Tibial nerve (tissue), 4 donors: ENCODE measurements around the gene KHDC1L. TPM values are rescaled to one million over a fixed set of nuclear protein-coding genes. Genes with fewer than 3 reads are reported as not detected.
"Not testable (repeated sequence)": the region's sequence is repeated elsewhere in the genome, so short reads cannot be mapped to it uniquely, and the experiment has no call there.

Experiments used
- DNase-seq, 2 donors: peaks; one replicate each; pipeline ENCODE4 v3.0.0-alpha.2; 2019; ENCODE audit warnings: low spot score in 2 of 2
- H3K27ac ChIP-seq, 4 donors: fragments of 200-600 bp; sonication (generic) in 3 of 4; one replicate each; pipeline ENCODE4 v1.5.1; 2017 to 2019; ENCODE audit warnings: mild to moderate bottlenecking in 1 of 4
- H3K27me3 ChIP-seq, 2 donors: fragments of 200-600 bp; sonication (generic) in 1 of 2; one replicate each; pipeline versions ENCODE4 v1.5.1 to v1.6.0; 2017 to 2019
- H3K36me3 ChIP-seq, 3 donors: fragments of 200-600 bp; sonication (generic); one replicate each; pipeline ENCODE4 v1.5.1; 2018 to 2019
- H3K4me1 ChIP-seq, 4 donors: fragments of 200-600 bp; sonication (generic) in 3 of 4; one replicate each; pipeline ENCODE4 v1.5.1; 2017 to 2019
- H3K4me3 ChIP-seq, 4 donors: fragments of 200-600 bp; sonication (generic) in 3 of 4; one replicate each; pipeline ENCODE4 v1.5.1; 2017 to 2019; ENCODE audit warnings: mild to moderate bottlenecking in 1 of 4, moderate library complexity in 1 of 4
- H3K9me3 ChIP-seq, 4 donors: fragments of 200-600 bp; sonication (generic) in 3 of 4; one replicate each; pipeline ENCODE4 v1.5.1; 2017 to 2019
- EP300 ChIP-seq, 2 donors: sonication (generic); formaldehyde crosslinking; IDR thresholded peaks; one replicate each; pipeline ENCODE4 v1.6.1; 2017; ENCODE audit warnings: antibody characterized with exemption in 2 of 2, mild to moderate bottlenecking in 1 of 2
- POLR2A ChIP-seq, 2 donors: fragments of 450-650 bp; IDR thresholded peaks; one replicate each; pipeline ENCODE4 v1.6.1; 2017; ENCODE audit warnings: antibody characterized with exemption in 2 of 2, mild to moderate bottlenecking in 2 of 2, moderate library complexity in 2 of 2
- WGBS, 2 donors: methylation state at CpG; one replicate each; pipeline ENCODE4 v1.1.5; 2018; 5-methylcytosine and 5-hydroxymethylcytosine counted together
- total RNA-seq, 4 donors: library from RNA; depleted of rRNA; stranded (reverse); fragments of >200 nt; gene quantifications; one replicate each; pipeline ENCODE4 v1.1.0, GENCODE V29; 2016
- TF ChIP-seq, protein P1 (sequence below), 5 experiments: fragments of 200-600 bp in 3 of 5; fragments of 450-650 bp in 2 of 5; sonication (generic) in 3 of 5; IDR thresholded peaks; one replicate each; pipeline ENCODE4 v1.5.1; 2016 to 2019; ENCODE audit warnings: antibody characterized with exemption in 5 of 5, mild to moderate bottlenecking in 3 of 5, moderate library complexity in 2 of 5

Gene KHDC1L
- total RNA-seq, 4 donors from 2014 or later: 0.84 TPM; not detected in 3

- no peaks in the 10 kb centered on the region for H3K27me3 ChIP-seq
- H3K36me3 ChIP-seq: no peaks in the 10 kb centered on the region
- no peaks in the 10 kb centered on the region for H3K9me3 ChIP-seq
- no peak overlapping the region for H3K27ac ChIP-seq
- TF ChIP-seq POLR2A (IDR thresholded peaks at IDR 0.05): no peak
- no peak for TF ChIP-seq EP300 (IDR thresholded peaks at IDR 0.05)
- TF ChIP-seq, protein P1, sequence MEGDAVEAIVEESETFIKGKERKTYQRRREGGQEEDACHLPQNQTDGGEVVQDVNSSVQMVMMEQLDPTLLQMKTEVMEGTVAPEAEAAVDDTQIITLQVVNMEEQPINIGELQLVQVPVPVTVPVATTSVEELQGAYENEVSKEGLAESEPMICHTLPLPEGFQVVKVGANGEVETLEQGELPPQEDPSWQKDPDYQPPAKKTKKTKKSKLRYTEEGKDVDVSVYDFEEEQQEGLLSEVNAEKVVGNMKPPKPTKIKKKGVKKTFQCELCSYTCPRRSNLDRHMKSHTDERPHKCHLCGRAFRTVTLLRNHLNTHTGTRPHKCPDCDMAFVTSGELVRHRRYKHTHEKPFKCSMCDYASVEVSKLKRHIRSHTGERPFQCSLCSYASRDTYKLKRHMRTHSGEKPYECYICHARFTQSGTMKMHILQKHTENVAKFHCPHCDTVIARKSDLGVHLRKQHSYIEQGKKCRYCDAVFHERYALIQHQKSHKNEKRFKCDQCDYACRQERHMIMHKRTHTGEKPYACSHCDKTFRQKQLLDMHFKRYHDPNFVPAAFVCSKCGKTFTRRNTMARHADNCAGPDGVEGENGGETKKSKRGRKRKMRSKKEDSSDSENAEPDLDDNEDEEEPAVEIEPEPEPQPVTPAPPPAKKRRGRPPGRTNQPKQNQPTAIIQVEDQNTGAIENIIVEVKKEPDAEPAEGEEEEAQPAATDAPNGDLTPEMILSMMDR (IDR thresholded peaks at IDR 0.05): no peak
- no peak overlapping the region for H3K4me3 ChIP-seq
- DNase-seq: no peak
- WGBS, 2 donors: 67 to 85% methylated on average over 4 of the region's 4 CpGs
- H3K4me1 ChIP-seq: no peaks in the 10 kb centered on the region
Observed at GRCh38 chr6:73204252-73204651, 21.0 kb downstream of the KHDC1L start.

DNA sequence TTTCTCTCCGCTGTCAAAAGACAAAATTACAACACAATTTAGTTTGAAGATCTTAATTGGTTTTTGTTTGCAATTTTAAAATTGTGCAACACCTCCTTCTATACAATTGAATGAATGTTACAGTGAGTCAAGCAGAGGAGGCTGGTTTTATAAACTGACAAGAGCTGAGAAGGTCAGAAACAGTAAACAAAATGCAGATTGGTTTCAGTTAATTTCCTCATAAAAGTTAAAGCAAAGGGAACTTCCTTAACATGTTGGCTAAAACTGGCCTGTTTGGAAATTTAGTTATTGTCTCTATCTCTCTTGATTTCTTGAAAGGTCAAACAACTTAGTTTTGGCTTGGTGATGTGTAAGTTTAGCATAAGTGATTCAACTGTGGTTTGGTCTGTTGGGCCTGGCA is 22.2 kb downstream of the KHDC1L start:
- 86 to 89% methylated on average over 1 of the region's 1 CpG for WGBS, 2 donors
- Histone ChIP-seq H3K9me3 (no peaks in the 10 kb centered on the region), H3K4me1 (no peaks in the 10 kb centered on the region), H3K36me3 (no peaks in the 10 kb centered on the region), H3K4me3 (no peak overlapping the region), H3K27ac (no peak overlapping the region), H3K27me3 (no peaks in the 10 kb centered on the region)
- DNase-seq: no peak
- TF ChIP-seq POLR2A (IDR thresholded peaks at IDR 0.05): no peak
- TF ChIP-seq EP300 (IDR thresholded peaks at IDR 0.05): no peak

- Histone ChIP-seq H3K27ac (no peak overlapping the region), H3K4me1 (no peaks in the 10 kb centered on the region), H3K27me3 (no peaks in the 10 kb centered on the region), H3K4me3 (no peak overlapping the region), H3K36me3 (no peaks in the 10 kb centered on the region), H3K9me3 (no peaks in the 10 kb centered on the region)
- DNase-seq: no peak
- TF ChIP-seq POLR2A (IDR thresholded peaks at IDR 0.05) (no peak), EP300 (IDR thresholded peaks at IDR 0.05) (no peak)
- TF ChIP-seq, protein P1 (IDR thresholded peaks at IDR 0.05): no peak
- 79 to 80% methylated on average over 4 of the region's 4 CpGs for WGBS, 2 donors
Observed at GRCh38 chr6:73200735-73201134, 24.6 kb downstream of the KHDC1L start.

DNA sequence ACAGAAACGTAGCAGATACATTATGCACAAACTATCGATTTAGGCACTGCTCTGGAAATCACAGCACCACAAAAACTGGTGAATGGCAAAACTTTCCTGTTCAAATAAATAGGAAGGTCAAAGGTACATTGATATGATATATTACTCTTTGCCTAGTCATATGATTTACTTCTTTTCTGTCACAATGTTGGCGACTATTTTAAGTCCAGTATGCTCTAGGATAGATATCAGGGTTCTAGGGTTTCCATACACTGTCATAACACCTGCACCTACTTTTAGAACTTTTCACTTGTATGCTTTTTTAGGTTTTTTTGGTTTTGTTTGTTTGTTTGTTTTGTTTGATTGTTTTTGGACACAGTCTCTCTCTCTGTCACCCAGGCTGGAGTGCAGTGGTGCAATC is 25.0 kb downstream of the KHDC1L start:
- Histone ChIP-seq H3K27ac (no peak overlapping the region), H3K9me3 (no peaks in the 10 kb centered on the region), H3K36me3 (no peaks in the 10 kb centered on the region), H3K4me3 (no peak overlapping the region), H3K4me1 (no peaks in the 10 kb centered on the region), H3K27me3 (no peaks in the 10 kb centered on the region)
- TF ChIP-seq POLR2A (IDR thresholded peaks at IDR 0.05) (no peak), EP300 (IDR thresholded peaks at IDR 0.05) (no peak)
- TF ChIP-seq, protein P1 (IDR thresholded peaks at IDR 0.05): no peak
- WGBS, 2 donors: 94% methylated on average over 3 of the region's 3 CpGs
- DNase-seq: no peak

GRCh38 chr6:73194744-73195143 is 30.6 kb downstream of the KHDC1L start:
- 92 to 95% methylated on average over 6 to 7 of the region's 7 CpGs for WGBS, 2 donors
- Histone ChIP-seq H3K27ac (no peak overlapping the region), H3K9me3 (no peaks in the 10 kb centered on the region), H3K36me3 (no peaks in the 10 kb centered on the region), H3K27me3 (no peaks in the 10 kb centered on the region), H3K4me1 (no peaks in the 10 kb centered on the region), H3K4me3 (no peak overlapping the region)
- TF ChIP-seq, protein P1 (IDR thresholded peaks at IDR 0.05): no peak
- TF ChIP-seq POLR2A (IDR thresholded peaks at IDR 0.05) (no peak), EP300 (IDR thresholded peaks at IDR 0.05) (no peak)
- DNase-seq: no peak

GRCh38 chr6:73193302-73193701 is 32.0 kb downstream of the KHDC1L start:
- H3K4me3 ChIP-seq, H3K27ac ChIP-seq, DNase-seq, H3K4me1 ChIP-seq, H3K9me3 ChIP-seq, H3K36me3 ChIP-seq, H3K27me3 ChIP-seq: not testable (repeated sequence)
- WGBS, 2 donors: 97 to 98% methylated on average over 4 of the region's 4 CpGs
